GM23338 (cell line): ENCODE results near the gene C1orf116.

Experiments used
- CREB1 ChIP-seq: fragments of 250-450 bp; sonication (Bioruptor Pico); IDR thresholded peaks from 2 replicates; pipeline ENCODE4 v1.5.0; 2020; ENCODE audit warnings: low read depth, mild to moderate bottlenecking, moderate library complexity
- CTCF ChIP-seq, 2 experiments: fragments of 200-600 bp in 1 of 2; sonication (generic) in 1 of 2; conservative IDR thresholded peaks; 2 replicates each; pipeline versions ENCODE4 v1.5.1 to v1.6.1; 2016 to 2017; ENCODE audit warnings: antibody characterized with exemption in 2 of 2, low read depth in 2 of 2, mild to moderate bottlenecking in 2 of 2, moderate library complexity in 1 of 2
- ETS1 ChIP-seq: IDR thresholded peaks from 2 replicates; pipeline ENCODE4 v1.6.1; 2016; ENCODE audit warnings: antibody characterized with exemption
- EZH2 ChIP-seq: fragments of 200-600 bp; sonication (generic); IDR thresholded peaks from one replicate; pipeline ENCODE4 v1.8.0; 2017; ENCODE audit warnings: antibody characterized with exemption, mild to moderate bottlenecking, low read depth; ENCODE audit not compliant: unreplicated experiment
- EZH2phosphoT487 ChIP-seq: fragments of 200-600 bp; sonication (generic); IDR thresholded peaks from one replicate; pipeline ENCODE4 v1.8.1; 2018; ENCODE audit warnings: antibody characterized with exemption; ENCODE audit not compliant: unreplicated experiment
- JUNB ChIP-seq: IDR thresholded peaks from one replicate; pipeline ENCODE4 v1.6.1; 2016; ENCODE audit warnings: antibody characterized with exemption; ENCODE audit not compliant: unreplicated experiment
- NANOG ChIP-seq: IDR thresholded peaks from 2 replicates; pipeline ENCODE4 v1.6.1; 2016; ENCODE audit warnings: antibody characterized with exemption, borderline replicate concordance
- POLR2AphosphoS5 ChIP-seq: IDR thresholded peaks from 2 replicates; pipeline ENCODE4 v1.6.1; 2016; ENCODE audit warnings: antibody characterized with exemption, low read depth
- STAT1 ChIP-seq: IDR thresholded peaks from one replicate; pipeline ENCODE4 v1.6.1; 2016; ENCODE audit warnings: antibody characterized with exemption; ENCODE audit not compliant: unreplicated experiment
- ZNF114 ChIP-seq: fragments of 250-450 bp; sonication (Bioruptor Pico); IDR thresholded peaks from 2 replicates; pipeline ENCODE4 v1.5.0; 2020; ENCODE audit warnings: mild to moderate bottlenecking, moderate library complexity
- ZNF331 ChIP-seq: fragments of 250-450 bp; sonication (Bioruptor Pico); IDR thresholded peaks from 2 replicates; pipeline ENCODE4 v1.5.0; 2020; ENCODE audit warnings: low read depth, mild to moderate bottlenecking, moderate library complexity
- ZNF462 ChIP-seq: fragments of 250-450 bp; sonication (Bioruptor Pico); IDR thresholded peaks from 2 replicates; pipeline ENCODE4 v1.5.0; 2020; ENCODE audit warnings: mild to moderate bottlenecking, moderate library complexity
- TF ChIP-seq, protein P1 (sequence below): IDR thresholded peaks from one replicate; pipeline ENCODE4 v1.6.1; 2018; ENCODE audit warnings: antibody characterized with exemption; ENCODE audit not compliant: unreplicated experiment

- TF ChIP-seq EZH2 (no peak), JUNB (no peak), CTCF (conservative IDR thresholded peaks at IDR 0.05; ENCODE audit: low read depth in 2 of 2) (no peak), EZH2phosphoT487 (no peak), ETS1 (no peak), POLR2AphosphoS5 (no peak), ZNF462 (CRISPR knock-in tag) (no peak), NANOG (no peak), CREB1 (CRISPR knock-in tag) (no peak), STAT1 (no peak), ZNF114 (CRISPR knock-in tag) (no peak), ZNF331 (no peak)
- TF ChIP-seq, protein P1, sequence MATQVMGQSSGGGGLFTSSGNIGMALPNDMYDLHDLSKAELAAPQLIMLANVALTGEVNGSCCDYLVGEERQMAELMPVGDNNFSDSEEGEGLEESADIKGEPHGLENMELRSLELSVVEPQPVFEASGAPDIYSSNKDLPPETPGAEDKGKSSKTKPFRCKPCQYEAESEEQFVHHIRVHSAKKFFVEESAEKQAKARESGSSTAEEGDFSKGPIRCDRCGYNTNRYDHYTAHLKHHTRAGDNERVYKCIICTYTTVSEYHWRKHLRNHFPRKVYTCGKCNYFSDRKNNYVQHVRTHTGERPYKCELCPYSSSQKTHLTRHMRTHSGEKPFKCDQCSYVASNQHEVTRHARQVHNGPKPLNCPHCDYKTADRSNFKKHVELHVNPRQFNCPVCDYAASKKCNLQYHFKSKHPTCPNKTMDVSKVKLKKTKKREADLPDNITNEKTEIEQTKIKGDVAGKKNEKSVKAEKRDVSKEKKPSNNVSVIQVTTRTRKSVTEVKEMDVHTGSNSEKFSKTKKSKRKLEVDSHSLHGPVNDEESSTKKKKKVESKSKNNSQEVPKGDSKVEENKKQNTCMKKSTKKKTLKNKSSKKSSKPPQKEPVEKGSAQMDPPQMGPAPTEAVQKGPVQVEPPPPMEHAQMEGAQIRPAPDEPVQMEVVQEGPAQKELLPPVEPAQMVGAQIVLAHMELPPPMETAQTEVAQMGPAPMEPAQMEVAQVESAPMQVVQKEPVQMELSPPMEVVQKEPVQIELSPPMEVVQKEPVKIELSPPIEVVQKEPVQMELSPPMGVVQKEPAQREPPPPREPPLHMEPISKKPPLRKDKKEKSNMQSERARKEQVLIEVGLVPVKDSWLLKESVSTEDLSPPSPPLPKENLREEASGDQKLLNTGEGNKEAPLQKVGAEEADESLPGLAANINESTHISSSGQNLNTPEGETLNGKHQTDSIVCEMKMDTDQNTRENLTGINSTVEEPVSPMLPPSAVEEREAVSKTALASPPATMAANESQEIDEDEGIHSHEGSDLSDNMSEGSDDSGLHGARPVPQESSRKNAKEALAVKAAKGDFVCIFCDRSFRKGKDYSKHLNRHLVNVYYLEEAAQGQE: no peak
Observed at GRCh38 chr1:207021139-207021861, 11.3 kb downstream of the C1orf116 start.
